PFSK-1 (cell line): ENCODE measurements around the gene LRRC7.

ENCODE experiments used
- POLR2AphosphoS5 ChIP-seq: IDR thresholded peaks from 2 replicates; pipeline ENCODE4 v1.6.1; 2012; ENCODE audit warnings: low read depth, mild to moderate bottlenecking, control low read depth, low read length, moderate library complexity
- REST ChIP-seq, 2 experiments: IDR thresholded peaks; 2 replicates each; pipeline versions ENCODE4 v1.6.1 to v1.8.0; 2011 to 2012; ENCODE audit warnings: low read depth in 2 of 2, low read length in 2 of 2, control low read depth in 1 of 2, inconsistent platforms in 1 of 2, mild to moderate bottlenecking in 1 of 2, moderate library complexity in 1 of 2; ENCODE audit not compliant: insufficient read depth in 1 of 2
- TAF1 ChIP-seq: IDR thresholded peaks from 2 replicates; pipeline ENCODE4 v1.6.1; 2012; ENCODE audit warnings: low read length, control low read depth, borderline replicate concordance; ENCODE audit not compliant: insufficient read depth

DNA sequence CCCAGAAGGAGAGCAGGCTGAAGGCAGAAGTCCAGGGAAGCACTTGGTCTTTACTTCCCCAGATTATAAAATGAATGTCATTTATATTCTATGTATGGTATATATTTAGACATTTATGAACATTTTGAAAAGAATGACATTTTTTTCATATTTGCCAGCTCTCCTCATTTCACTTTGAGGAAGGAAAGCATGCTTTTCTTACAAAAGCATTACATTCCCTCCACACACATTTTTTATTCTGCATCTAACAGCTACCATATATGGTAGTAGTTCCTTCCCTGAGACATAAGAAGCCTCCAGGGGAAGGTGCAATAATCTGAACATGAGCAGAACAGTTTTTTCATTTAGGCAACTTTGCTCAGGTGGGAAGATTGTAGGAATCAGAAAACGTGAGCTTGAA, 94.0 kb downstream of the LRRC7 start:
- TF ChIP-seq TAF1 = no peak
- no peak for TF ChIP-seq REST (IDR thresholded peaks at IDR 0.05; ENCODE audit: insufficient read depth in 1 of 2, low read depth in 2 of 2, low read length in 2 of 2)
- TF ChIP-seq POLR2AphosphoS5 = no peak
